ENCODE data around the gene SELENOI.

SELENOI gene

GRCh38 chr2:26355038-26355995 lies 9.4 kb downstream of the SELENOI start:
- ChIA-PET CTCF (interaction anchor here (0.9 to 1.5 kb wide), 5 partner anchors 8 to 404 kb away, joined by 3 to 4 read pairs (median 4); partner anchors contain the start of gene ADGRF3), POLR2A (interaction anchor here (0.6 to 1.2 kb wide), 2 partner anchors 10 to 173 kb away, joined by 3 read pairs; partner anchors contain the start of gene SELENOI)
- DNase-seq (ENCODE audit: extremely low spot score): no peak
- no peak for TF ChIP-seq CTCF (IDR thresholded peaks at IDR 0.05; ENCODE audit: control extremely low read depth, extremely low read depth, low read depth, missing control alignments)

- DNase-seq (ENCODE audit: extremely low spot score): no peak
- TF ChIP-seq CTCF (IDR thresholded peaks at IDR 0.05; ENCODE audit: control extremely low read depth, extremely low read depth, low read depth, missing control alignments): no peak
- ChIA-PET POLR2A (interaction anchor here (1.2 kb wide), 1 partner anchor 10 kb away, joined by 3 read pairs; the partner anchor contains the start of gene SELENOI), CTCF (interaction anchor here (0.9 to 1.6 kb wide), 4 partner anchors 9 to 405 kb away, joined by 3 to 4 read pairs (median 4); partner anchors contain the start of gene ADGRF3)
Observed at GRCh38 chr2:26356111-26356510, 10.2 kb downstream of the SELENOI start.

- TF ChIP-seq CTCF (IDR thresholded peaks at IDR 0.05; ENCODE audit: control extremely low read depth, extremely low read depth, low read depth, missing control alignments): no peak
- ChIA-PET CTCF (interaction anchor here (1.0 to 1.6 kb wide), 4 partner anchors 9 to 406 kb away, joined by 3 to 4 read pairs (median 3); no protein-coding TSS in a partner anchor), POLR2A (no interaction called here)
- no peak for DNase-seq (ENCODE audit: extremely low spot score)
Observed at GRCh38 chr2:26356771-26357170, 10.8 kb downstream of the SELENOI start.

GRCh38 chr2:26359886-26360473 lies 14.0 kb downstream of the SELENOI start:
- POLR2A ChIA-PET: no interaction called here
- no peak for DNase-seq (ENCODE audit: extremely low spot score)
- CTCF ChIA-PET: no interaction called here
- no peak for TF ChIP-seq CTCF (IDR thresholded peaks at IDR 0.05; ENCODE audit: control extremely low read depth, extremely low read depth, low read depth, missing control alignments)

GRCh38 chr2:26363323-26363722 lies 17.4 kb downstream of the SELENOI start:
- ChIA-PET CTCF (interaction anchor here (0.7 to 1.0 kb wide), 2 partner anchors 9 to 10 kb away, joined by 3 to 4 read pairs; no protein-coding TSS in a partner anchor), POLR2A (no interaction called here)
- no peak for TF ChIP-seq CTCF (IDR thresholded peaks at IDR 0.05; ENCODE audit: control extremely low read depth, extremely low read depth, low read depth, missing control alignments)
- no peak for DNase-seq (ENCODE audit: extremely low spot score)

- ChIA-PET POLR2A (no interaction called here), CTCF (no interaction called here)
- DNase-seq (ENCODE audit: extremely low spot score): no peak
- TF ChIP-seq CTCF (IDR thresholded peaks at IDR 0.05; ENCODE audit: control extremely low read depth, extremely low read depth, low read depth, missing control alignments): no peak
Observed at GRCh38 chr2:26363958-26364357, 18.0 kb downstream of the SELENOI start.

Data from GM10248 (cell line).